ENCODE measurements around the gene STIM2.

DNA sequence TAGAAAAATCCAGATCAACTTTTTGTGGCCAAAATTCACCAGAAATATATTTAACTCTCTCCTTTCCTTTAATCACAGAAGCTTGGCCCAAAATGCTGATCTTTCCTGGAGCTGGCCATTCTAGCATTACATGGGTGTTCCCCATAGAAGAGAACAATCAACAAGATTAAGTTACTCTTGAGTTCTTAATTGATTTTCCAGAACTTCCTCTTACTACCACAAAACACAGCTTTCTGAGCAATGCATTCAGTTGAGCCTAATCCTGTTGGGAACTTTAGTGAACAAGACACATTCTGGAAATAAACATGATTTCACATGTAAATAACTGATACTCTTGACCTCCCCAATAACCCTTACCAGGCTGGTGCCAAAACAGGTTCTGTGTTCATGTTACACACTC lies 45.4 kb upstream of the STIM2 start:
- TF ChIP-seq POLR2A (IDR thresholded peaks at IDR 0.05), result no peak
- TF ChIP-seq, protein P1, sequence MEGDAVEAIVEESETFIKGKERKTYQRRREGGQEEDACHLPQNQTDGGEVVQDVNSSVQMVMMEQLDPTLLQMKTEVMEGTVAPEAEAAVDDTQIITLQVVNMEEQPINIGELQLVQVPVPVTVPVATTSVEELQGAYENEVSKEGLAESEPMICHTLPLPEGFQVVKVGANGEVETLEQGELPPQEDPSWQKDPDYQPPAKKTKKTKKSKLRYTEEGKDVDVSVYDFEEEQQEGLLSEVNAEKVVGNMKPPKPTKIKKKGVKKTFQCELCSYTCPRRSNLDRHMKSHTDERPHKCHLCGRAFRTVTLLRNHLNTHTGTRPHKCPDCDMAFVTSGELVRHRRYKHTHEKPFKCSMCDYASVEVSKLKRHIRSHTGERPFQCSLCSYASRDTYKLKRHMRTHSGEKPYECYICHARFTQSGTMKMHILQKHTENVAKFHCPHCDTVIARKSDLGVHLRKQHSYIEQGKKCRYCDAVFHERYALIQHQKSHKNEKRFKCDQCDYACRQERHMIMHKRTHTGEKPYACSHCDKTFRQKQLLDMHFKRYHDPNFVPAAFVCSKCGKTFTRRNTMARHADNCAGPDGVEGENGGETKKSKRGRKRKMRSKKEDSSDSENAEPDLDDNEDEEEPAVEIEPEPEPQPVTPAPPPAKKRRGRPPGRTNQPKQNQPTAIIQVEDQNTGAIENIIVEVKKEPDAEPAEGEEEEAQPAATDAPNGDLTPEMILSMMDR (IDR thresholded peaks at IDR 0.05), result no peak

Data from right lobe of liver (tissue), 4 donors.